GM19043 (cell line): ENCODE data around the gene PHLDA2.
A peak's percentile ranks its signal among the peaks of the same experiment; 100 is the strongest.
"Not testable (repeated sequence)": the region's sequence is repeated elsewhere in the genome, so short reads cannot be mapped to it uniquely, and the experiment has no call there.

Experiments used
- ATAC-seq: cut with Tn5 transposase; IDR thresholded peaks from one replicate; pipeline ENCODE4 v1.9.1; 2021; ENCODE audit warnings: low read depth; ENCODE audit not compliant: unreplicated experiment

The PHLDA2 gene

DNA sequence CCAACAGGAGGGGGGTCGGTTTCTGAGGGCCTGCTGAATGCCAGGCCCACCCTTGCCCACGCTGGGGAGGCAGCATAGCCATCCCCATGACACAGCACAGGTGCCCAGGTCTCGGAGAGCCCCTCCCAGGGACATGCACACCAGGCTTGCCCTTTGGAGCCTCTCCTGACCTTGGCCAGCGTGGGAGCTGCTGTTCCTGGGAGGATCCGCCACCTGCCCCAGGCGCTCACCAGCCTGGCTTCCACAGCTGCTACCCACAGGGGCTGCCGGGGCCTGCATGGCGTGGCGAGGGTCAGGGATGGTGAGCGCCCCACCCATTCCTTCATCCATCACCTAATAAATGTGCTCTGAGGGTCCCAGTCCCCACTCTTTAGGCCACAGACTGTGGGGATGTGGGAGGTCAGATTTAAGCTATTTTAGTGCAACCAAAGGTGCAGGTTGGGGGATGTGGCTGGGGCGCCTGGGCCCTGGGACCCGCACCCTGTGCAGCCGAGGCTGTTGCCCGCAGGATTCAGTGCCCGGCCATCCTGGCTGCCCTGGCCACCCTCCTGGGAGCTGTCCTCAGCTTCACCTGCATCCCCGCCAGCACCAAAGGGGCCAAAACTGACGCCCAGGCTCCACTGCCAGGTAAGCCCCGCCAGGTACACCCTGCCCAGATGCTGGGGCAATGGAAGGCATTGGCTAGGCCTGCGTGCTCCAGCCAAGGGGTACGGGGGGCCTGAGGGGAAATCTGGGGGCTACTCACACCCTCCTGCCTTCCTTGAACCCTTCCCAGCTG, 12.9 kb downstream of the PHLDA2 start:
- no peak for ATAC-seq

DNA sequence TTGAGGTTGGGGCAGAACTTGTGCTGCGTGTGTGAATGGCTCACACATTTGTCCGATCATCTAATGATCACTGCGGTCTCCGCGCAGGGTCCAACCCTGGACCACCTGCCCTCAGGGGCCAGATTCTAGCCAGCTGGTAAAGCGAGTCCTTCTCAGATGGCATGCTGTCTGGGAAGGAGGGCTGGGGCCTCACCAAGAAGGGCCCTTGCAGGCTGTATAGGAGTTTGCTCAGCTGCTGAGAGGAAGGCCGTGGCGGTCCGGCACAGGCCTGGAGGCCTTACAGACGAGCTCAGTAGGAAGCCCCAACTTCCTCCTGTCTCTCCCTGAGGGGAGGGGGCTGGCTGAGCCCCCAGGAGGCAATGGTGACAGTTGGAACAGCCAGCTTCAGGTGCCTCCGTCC, 13.7 kb downstream of the PHLDA2 start:
- no peak for ATAC-seq

DNA sequence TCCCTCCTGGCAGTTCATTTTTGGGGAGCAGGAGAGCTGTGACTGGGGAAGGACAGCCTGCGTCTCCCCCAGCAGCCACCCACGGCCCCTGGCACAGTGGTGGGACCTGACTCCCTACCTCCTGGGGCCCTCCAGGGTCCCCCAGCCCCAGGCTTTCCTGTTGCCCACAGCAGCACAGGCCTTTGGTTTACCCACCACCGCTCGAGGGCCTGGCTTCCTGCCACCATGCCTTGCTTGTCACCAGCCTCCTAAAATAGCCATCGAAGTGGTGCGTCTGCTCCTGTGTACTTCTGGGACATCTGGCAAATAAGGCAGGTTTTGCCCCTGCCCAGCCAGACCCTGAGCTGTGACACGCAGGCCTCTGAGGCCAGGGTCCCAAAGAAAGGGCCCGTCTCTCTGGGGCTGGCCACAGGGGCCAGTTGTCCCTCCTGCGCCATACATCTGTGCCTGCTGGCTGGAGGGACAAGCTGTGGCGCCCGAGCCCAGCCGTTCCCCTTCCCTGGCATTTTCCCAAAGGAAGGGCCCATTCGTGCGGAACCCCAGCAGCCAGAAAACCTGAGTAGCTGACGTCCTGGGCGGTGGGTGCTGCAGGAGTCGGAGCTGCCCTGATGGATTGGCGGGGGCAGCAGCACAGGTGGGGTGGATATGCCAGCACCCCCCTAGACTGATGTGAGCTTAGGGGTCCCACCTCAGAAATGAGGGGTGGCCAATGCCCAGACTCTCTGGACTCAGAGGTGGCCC, 14.6 kb downstream of the PHLDA2 start:
- no peak for ATAC-seq

DNA sequence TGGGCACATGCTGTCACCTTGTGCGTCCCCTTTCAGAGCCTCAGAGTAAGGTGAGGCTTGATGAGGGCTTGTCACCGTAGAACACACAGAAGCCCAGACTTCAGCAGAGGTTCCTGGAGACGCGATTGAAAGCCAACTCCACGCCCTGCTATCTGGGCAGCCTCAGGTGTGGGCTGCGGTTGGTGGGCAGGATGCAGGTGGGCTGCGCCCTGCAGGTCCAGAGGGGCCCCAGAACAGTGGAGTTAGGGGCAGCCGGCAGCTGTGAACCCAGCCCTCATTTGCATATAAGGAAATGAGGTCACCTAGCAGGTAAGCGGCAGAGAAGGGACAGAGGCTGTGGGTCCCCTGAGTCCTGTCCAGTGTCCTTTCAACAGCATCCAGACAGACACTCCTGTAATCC, 15.4 kb downstream of the PHLDA2 start:
- no peak for ATAC-seq

GRCh38 chr11:2913019-2913431, 16.2 kb downstream of the PHLDA2 start:
- no peak for ATAC-seq

GRCh38 chr11:2912498-2912897, 16.7 kb downstream of the PHLDA2 start:
- ATAC-seq = no peak

GRCh38 chr11:2911785-2912391, 17.3 kb downstream of the PHLDA2 start:
- ATAC-seq = no peak

DNA sequence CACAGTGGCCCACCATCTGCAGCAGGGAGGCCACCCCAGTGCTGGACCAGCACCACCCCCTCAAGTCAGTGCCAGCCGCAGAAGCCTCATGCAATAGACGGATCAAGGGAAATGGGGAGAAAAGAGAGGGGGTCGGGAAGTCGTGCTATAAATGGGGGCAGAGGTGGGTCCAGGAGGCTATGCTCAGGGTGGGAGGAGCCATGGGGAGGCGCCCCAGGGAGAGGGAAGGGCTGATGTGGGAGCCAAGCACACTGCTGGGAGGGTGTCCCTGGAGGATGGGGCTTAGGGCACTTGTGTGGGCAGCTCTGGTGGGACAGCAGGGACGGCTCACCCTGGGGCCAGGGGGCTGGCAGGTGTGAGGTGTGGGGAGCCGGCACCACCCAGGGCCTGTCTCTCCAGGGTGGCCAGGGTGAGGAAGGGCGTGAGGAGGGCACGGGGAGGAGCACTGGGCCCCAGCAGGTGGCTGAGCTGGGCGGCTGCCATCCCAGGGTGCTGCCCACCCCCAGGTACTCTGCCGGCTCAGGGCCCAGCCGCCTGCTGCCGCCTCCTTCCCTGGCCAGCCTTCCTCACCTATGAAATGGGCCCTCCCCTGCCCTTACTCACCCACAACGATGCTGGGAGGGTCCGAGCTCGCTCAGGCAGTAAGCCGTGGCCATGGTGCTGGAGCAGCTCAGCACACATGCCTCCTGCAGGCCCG, 18.0 kb downstream of the PHLDA2 start:
- no peak for ATAC-seq

DNA sequence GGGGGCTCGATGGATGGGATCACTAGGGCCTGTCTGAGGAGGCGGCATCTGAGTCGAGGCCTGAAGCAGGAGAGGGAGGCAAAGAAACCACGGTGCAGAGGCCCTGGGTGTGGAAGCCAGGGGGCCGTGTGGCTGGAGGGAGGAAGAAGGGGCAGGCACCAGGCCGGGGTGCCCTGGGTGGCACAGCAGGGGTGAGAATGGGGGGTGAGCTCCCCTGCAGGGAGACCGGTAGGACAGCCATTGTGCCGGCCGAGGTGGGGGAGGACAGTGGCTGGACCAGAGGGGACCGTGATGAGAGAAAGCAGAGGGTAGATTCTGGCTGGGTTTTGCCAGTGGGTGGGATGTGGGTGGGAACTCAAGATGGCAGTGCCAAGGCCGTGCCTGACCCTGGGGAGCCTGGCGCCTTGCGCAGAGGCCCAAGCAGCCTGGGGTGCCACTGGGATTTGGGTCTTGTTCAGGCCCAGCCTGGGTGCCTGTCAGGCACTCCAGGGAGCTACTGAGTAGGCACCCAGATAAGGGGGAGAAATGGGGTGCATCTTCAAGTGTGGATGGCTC, 18.7 kb downstream of the PHLDA2 start:
- no peak for ATAC-seq

DNA sequence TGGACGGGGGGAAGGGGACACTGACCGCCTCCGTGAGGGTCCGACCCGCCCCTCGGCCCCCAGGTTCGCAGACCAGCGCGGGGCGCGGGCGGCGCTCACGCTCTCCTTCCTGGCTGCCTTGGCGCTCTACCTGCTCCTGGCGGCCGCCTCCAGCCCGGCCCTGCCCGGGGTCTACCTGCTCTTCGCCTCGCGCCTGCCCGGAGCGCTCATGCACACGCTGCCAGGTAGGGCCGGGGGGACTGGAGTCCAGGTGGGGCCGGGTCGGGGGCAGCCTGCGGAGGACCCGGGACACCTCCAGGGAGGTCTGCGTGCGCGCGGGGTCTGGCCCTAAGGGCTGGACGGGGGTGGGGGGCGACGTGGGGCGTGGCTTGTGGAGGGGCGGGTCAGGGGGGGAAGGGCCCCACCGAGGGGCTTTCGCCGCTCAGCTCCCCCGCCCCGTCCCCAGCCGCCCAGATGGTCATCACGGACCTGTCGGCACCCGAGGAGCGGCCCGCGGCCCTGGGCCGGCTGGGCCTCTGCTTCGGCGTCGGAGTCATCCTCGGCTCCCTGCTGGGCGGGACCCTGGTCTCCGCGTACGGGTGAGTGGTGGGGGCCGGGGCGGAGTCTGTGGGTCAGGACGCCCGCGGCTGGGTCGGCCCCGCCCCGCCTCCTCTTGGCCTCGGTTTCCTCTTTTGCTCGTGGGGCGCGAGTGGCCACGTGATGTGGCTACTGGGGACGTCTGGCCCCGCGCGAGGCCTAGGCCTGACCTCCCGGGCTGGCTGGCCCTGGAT, 19.9 kb downstream of the PHLDA2 start:
- no peak for ATAC-seq

DNA sequence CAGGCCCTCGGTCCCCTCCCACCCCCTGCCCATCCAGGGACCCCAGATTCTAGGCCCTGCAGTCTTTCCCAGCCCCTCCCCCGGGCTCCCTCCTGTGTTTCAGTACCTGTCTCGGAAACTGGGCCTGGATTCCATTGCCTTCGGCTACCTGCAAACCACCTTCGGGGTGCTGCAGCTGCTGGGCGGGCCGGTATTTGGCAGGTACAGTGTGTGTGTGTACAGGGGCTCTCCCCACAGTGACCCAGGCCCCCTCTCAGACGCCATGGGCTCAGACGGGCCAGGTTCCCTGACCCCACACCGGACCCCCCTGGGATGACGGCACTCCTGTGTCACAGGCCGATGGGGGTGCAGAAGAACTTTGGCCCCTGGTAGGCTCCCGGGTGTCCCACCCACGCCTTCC, 21.1 kb downstream of the PHLDA2 start:
- ATAC-seq = no peak

GRCh38 chr11:2905299-2905698, 23.9 kb downstream of the PHLDA2 start:
- not testable (repeated sequence) for ATAC-seq

DNA sequence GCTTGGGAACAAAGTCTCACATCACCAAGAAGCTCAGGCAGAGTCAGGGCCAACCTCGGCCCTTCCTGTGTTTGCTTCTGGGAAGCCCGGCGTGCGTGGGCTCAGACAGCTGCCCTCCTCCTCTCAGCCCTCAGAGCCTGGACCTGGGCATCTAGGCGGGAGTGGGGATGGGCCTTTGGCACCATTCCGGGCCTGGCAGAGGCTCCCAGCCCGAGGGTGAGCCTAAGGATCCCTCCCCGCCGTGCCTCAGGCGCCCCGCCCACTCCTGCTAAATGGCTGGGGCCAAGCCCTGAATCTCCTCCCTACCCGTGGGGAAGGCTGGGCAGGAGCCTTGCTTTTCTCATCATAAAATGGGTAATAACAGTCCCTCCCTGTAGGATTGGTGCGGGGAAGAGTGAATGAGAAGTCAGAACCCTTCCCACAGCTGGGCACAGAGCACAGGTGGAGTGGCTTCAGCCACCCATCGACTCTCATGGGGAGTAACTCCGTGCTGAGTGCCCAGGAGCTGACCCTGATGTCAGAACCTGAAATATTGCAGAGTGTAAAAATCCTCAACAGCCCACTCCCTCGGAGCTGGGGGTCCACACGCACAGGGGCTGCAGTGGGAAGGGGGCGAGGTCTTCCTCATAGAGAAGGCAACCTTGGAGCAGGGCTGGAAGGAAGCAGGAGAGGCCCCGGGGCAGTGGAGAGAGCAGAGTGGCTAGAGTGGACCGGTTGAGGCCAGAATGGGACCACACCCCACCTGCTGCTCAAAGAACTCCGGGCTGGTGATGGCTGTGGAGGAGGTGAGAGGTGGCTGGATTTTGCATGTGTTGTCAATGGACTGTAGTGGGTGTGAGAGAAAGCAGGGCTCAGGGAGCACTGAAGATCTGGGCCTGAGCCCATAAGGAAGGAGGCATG, 24.8 kb downstream of the PHLDA2 start:
- ATAC-seq = no peak

DNA sequence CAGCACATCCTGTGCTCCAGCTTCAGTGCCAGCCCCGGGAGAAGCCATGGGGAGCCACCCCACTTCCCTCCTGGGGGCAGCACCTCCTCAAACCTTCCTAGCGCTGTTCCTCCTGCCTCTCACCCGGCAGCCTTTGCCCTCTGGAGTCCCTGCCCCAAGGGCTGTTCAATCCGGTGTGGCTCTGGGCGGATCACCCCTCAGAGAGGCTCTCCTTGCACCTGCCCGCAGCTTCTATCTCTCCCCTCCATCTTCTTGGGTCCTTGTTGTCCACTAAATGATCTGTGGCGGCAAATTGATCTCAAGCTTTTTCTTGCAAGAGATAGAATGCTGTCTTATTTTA, 25.6 kb downstream of the PHLDA2 start:
- no peak for ATAC-seq

DNA sequence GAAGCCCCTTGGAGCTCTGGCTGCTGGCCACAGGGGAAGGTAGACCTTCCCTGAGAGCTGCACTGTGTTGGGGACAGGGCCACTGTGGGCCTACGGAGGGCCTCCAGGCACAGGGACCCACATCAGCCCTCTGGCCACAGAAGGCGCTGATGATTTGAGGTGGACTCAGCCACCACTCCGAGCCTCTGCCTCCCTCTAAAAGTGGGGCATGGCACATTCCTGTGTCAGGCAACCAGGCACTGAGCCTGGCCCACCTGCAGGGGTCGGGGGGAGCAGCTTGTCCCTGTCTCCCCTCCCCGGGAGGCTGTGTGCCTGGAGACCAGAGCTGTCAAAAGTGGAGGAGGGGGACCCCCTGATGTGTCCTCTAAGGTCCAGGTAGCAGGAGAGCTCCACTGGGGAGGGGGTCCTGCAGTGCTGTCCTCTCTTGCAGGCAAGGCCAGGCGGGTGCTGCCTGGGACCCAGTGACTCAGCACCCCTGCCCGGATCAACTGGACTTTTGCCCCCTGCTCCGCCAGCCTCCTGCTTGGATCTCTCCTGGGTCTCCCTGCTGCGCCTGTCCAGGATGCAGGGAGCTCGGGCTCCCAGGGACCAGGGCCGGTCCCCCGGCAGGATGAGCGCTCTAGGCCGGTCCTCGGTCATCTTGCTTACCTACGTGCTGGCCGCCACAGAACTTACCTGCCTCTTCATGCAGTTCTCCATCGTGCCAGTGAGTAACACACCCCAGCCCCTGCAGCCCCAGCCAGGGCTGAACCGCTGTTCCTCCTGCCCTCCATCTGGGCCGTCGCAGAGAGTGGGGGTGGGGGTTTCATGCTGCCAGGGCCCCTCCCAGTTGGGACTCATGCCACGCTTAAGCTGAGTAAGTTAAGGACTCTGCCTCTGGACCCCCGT, 26.2 kb downstream of the PHLDA2 start:
- ATAC-seq = peak; percentile 5

GRCh38 chr11:2901854-2902783, 27.1 kb downstream of the PHLDA2 start:
- ATAC-seq = peak; percentile 95

GRCh38 chr11:2901196-2901796, 27.9 kb downstream of the PHLDA2 start:
- no peak for ATAC-seq
